ENCODE data around the gene SPEM3. TPM values are rescaled to one million over a fixed set of nuclear protein-coding genes. Genes with fewer than 3 reads are reported as not detected.
"Not testable (repeated sequence)": the region's sequence is repeated elsewhere in the genome, so short reads cannot be mapped to it uniquely, and the experiment has no call there.

Gene SPEM3
- total RNA-seq, 1 donor from 2014 or later = not detected

- DNase-seq (ENCODE audit: missing footprints) = no peak
- intact Hi-C loops (cut with DNase I) = no loop called here
- ATAC-seq = no peak
Observed at GRCh38 chr17:7463372-7463846, 34.8 kb downstream of the SPEM3 start.

DNA sequence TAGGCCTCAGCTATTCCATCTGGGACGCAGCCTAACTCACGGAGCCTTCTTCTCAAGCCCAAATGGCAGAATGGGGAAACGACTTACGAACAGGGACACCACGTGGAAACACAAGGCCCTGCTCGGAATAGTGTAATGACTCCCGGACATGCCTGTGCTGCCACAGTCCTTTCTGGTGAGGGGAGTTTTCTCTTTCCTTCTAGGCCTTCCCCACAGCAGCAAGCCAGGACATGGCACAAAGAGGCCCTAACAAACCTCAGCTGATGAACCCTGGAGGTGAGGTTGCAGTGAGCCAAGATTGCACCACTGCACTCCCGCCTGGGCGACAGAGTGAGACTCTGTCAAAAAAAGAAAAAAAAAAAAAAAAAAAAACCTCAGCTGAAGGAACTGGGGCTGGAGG lies 35.4 kb downstream of the SPEM3 start:
- ATAC-seq (no peak), DNase-seq (ENCODE audit: missing footprints) (no peak)
- intact Hi-C loops (cut with DNase I) = no loop called here

DNA sequence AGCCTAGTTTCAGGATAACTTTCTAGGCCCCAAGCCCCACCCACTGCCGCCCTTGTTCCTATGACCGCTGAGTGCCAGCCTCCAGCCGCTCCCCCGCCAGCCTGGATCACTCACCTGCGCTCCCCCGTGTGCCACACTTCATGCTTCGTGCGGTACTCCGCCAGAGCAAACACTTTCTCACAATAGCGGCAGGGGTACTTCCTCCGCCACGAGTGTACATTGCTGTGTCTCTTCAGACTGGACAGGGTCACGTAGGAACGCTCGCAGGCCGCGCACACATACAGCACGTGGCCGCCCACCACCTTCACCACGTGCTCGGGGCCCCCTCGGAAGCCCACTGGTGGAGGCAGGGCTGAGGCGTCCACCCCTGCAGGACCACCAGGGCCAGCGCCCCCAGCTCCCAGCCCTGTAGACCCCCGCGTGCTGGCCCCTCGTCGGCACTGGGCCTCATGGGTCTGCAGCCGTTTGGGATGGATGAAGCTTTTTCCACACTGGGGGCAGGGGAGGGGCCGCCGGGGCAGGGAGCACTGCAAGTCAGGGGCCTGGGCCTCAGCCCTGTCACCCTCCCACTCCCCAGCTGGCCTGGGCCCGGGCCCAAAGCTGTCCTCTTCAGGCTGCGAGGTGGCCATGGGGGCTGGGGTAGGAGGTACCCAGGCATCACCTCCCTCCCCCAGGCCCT lies 37.1 kb downstream of the SPEM3 start:
- intact Hi-C loops (cut with DNase I) = no loop called here
- DNase-seq (ENCODE audit: missing footprints) (no peak), ATAC-seq (no peak)

DNA sequence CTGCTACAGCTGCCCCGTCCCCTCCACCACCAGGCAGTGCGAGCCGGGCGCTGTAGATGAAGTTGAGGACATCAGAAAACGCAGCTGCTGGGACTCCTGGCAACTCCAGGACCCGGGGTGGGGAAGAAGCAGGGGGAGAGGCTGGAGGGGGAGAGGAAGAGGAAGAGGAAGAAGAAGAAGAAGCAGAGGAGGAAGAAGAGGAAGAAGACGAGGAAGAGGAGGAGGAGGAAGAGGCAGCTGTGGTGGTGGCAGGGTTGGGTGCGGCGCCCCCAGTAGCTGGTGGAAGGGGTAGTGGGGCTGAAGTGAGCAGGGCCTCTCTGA lies 37.6 kb downstream of the SPEM3 start:
- ATAC-seq = no peak
- intact Hi-C loops (cut with DNase I) = no loop called here

DNA sequence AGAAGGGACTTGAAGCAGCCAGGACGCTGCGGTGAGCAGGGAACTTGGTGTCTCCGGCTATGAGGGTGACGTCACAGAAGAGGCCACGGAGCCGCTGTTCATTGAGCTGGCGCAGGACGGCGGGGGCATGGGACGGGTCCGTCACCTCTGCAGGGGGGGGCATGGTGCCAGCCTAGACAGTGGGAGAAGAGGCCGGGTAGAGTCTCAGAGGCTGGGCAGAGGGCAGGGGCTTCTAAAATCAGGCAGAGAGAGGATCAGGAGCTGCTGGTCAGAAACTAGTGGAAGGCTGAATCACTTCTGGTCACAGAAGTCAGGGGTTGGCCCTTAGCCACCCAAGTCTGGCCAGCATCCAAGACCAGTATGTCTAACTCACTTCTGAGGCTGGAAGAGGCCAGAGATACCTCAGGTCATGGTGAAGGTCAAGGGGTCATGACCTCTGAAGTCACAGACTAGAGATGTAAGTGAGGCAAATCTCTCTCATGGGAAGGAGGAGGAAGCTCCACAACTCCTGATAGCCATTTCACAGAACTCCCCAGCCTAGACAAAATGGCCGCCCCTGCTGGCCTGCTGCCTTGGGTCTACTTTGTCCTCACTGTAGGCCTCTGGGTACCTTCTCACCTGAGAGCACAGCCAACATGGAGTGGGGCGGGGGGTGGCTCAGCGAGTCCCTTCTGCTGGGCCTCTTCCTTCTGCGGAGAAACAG lies 38.1 kb downstream of the SPEM3 start:
- ATAC-seq (peak; percentile 63), DNase-seq (ENCODE audit: missing footprints) (peak; percentile 85)
- intact Hi-C loops (cut with DNase I) = no loop called here

More for the DNA sequence above, 37.6 kb downstream of the SPEM3 start:
- DNase-seq (ENCODE audit: missing footprints) = no peak

DNA sequence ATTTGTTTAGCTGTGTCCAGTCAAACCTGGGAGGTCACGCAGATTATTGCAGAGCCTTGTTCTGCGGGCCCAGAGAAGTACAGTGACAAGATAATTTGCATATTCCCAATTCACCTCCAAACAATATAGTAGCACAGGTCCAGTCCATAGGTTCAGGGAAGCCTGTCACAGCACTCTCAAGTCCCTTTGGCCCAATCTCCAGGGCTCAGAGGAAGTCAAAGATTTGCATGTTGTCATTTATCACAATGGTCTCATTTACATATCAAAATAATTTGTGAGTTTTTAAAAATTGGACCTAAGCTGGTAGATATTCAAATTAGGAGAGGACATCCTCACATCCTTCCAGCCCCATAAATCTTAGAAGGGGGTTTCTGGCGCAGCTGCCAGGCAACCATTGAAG lies 38.8 kb downstream of the SPEM3 start:
- ATAC-seq = no peak
- DNase-seq (ENCODE audit: missing footprints) = no peak
- intact Hi-C loops (cut with DNase I) = no loop called here

- ATAC-seq = no peak
- intact Hi-C loops (cut with DNase I) = no loop called here
- no peak for DNase-seq (ENCODE audit: missing footprints)
Observed at GRCh38 chr17:7468290-7468689, 39.6 kb downstream of the SPEM3 start.

DNA sequence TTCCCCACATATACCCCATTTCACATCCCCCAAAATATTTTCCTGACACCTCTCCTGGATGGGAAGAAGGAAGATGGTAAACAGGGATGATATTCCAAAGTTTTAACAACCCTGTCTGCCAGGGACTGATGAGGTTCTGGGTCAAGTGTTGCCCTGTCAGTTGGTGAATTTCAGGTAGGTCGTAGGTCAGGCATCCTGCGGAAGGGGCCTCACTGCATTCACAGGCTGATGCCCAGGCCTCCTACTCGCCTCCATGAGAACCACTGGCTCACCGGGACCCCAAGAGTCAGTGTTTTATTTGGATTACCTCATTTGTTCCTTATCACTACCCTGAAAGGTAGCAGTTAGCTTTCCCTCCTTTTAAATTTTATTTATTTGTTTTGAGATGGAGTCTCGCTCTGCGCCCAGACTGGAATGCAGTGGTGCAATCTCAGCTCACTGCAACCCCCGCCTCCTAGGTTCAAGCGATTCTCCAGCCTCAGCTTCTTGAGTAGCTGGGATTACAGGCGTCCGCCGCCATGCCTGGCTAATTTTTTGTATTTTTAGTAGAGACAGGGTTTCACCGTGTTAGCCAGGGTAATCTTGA lies 40.2 kb downstream of the SPEM3 start:
- ATAC-seq (no peak), DNase-seq (ENCODE audit: missing footprints) (no peak)
- intact Hi-C loops (cut with DNase I) = no loop called here

- intact Hi-C loops (cut with DNase I); DNase-seq (ENCODE audit: missing footprints): not testable (repeated sequence)
Observed at GRCh38 chr17:7469843-7470242, 41.2 kb downstream of the SPEM3 start.

GRCh38 chr17:7470457-7470973 lies 41.9 kb downstream of the SPEM3 start:
- intact Hi-C loops (cut with DNase I); DNase-seq (ENCODE audit: missing footprints); ATAC-seq: not testable (repeated sequence)

More at GRCh38 chr17:7469843-7470242, 41.2 kb downstream of the SPEM3 start:
- not testable (repeated sequence) for ATAC-seq

- DNase-seq (ENCODE audit: missing footprints) (no peak), ATAC-seq (no peak)
- intact Hi-C loops (cut with DNase I) = no loop called here
Observed at GRCh38 chr17:7471729-7472128, 43.1 kb downstream of the SPEM3 start.

- intact Hi-C loops (cut with DNase I) = not testable (repeated sequence)
Observed at GRCh38 chr17:7474767-7475166, 46.1 kb downstream of the SPEM3 start.

GRCh38 chr17:7475764-7476422 lies 47.2 kb downstream of the SPEM3 start:
- ATAC-seq (peak; percentile 58), DNase-seq (ENCODE audit: missing footprints) (peak; percentile 79)
- intact Hi-C loops (cut with DNase I) = no loop called here

More at GRCh38 chr17:7474767-7475166, 46.1 kb downstream of the SPEM3 start:
- not testable (repeated sequence) for DNase-seq (ENCODE audit: missing footprints); ATAC-seq

DNA sequence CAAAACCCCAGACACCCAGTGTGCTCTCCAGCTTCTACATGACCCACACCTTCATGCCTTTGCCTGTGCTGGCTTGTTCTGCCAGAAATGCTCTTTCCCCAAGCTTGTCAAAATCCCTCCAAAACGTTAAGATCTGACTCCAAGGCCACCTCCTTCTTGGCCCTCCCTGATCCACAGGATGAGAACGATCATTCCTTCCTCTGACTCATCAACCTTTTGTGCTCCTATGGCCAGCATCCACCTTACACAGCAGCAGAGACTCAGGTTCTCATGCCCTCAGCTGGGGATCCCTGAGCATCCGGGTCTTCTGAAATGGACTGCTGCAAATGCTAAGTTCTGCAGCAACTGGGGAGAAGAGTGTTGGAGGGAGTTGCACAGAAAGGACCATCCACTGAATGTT lies 47.8 kb downstream of the SPEM3 start:
- DNase-seq (ENCODE audit: missing footprints) = no peak
- ATAC-seq = no peak
- intact Hi-C loops (cut with DNase I) = no loop called here

GRCh38 chr17:7476951-7477350 lies 48.3 kb downstream of the SPEM3 start:
- intact Hi-C loops (cut with DNase I) = no loop called here
- no peak for DNase-seq (ENCODE audit: missing footprints)
- ATAC-seq = no peak

GRCh38 chr17:7477392-7478275 lies 49.0 kb downstream of the SPEM3 start:
- intact Hi-C loops (cut with DNase I) = loop anchor here (2.0 kb wide), 1 partner anchor 41 kb away; no protein-coding TSS in a partner anchor
- DNase-seq (ENCODE audit: missing footprints) (peak; percentile 79), ATAC-seq (peak; percentile 15)

DNA sequence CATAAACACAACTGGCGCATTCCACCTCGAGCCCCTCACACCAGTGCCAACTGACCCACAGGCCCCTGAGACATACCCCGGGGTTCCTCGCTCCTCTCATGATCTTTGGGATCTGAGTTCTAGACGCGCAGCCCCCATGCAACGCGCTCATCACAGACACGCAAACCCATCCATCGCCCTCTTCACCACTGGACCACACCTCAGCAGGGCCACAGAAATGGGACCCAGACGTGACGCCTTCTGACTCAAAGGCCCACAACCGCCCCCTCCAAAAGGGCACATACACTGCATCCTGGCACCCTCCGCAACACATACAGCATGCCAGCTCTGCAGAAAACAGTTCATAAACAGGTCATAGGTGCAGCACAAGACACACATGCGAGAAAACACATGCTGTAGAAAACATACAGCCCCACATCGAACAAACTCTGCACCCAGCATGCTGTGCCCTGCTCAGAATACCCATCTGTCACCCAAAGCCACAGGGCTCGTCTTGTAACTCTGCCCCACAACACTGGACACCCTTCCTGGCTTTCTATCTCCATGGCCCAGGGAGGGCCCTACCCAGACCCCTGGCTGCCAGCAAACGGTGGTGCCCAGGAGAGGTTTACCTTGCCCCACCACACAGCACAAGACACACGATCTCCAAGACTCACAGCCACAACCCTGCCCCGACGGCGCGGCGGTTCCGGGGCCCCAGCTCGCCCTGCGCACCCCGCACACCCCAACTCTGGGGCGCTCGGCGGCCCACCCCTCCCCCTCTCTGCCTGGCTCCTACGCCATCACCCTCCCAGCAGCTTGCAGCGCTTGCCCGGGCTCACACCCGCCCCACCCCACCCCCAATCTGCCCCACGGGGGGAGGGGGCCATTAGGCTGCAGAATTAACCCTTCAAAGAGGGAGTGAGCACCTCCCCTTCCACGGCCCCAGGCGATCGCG lies 49.9 kb downstream of the SPEM3 start:
- ATAC-seq = peak; percentile 18
- intact Hi-C loops (cut with DNase I) = loop anchor here (2.0 kb wide), 1 partner anchor 42 kb away; no protein-coding TSS in a partner anchor
- DNase-seq (ENCODE audit: missing footprints) = no peak

Measured in Right ventricle myocardium inferior (tissue), 1 donor.